HUES6 (cell line): ENCODE measurements around the gene ARHGAP40.

Experiments
- H3K27ac ChIP-seq: 2 replicates; pipeline ENCODE4 v1.7.0; 2013; ENCODE audit warnings: low read depth, mild to moderate bottlenecking, low read length, inconsistent platforms
- H3K27me3 ChIP-seq: 2 replicates; pipeline ENCODE4 v1.6.1; 2013; ENCODE audit warnings: low read length; ENCODE audit not compliant: control insufficient read depth, insufficient read depth
- H3K36me3 ChIP-seq: 2 replicates; pipeline ENCODE4 v1.6.1; 2013; ENCODE audit warnings: low read length; ENCODE audit not compliant: control insufficient read depth, insufficient read depth
- H3K4me1 ChIP-seq: 2 replicates; pipeline ENCODE4 v1.6.1; 2013; ENCODE audit warnings: low read length; ENCODE audit not compliant: control insufficient read depth, insufficient read depth
- H3K4me3 ChIP-seq: 2 replicates; pipeline ENCODE4 v1.5.1; 2013; ENCODE audit warnings: low read depth, low read length
- H3K9ac ChIP-seq: one replicate; pipeline ENCODE4 v1.6.1; 2013; ENCODE audit warnings: mild to moderate bottlenecking, low read length
- H3K9me3 ChIP-seq: 2 replicates; pipeline ENCODE4 v1.6.1; 2013; ENCODE audit warnings: low read depth, low read length; ENCODE audit not compliant: control insufficient read depth, insufficient read depth

ARHGAP40 gene

DNA sequence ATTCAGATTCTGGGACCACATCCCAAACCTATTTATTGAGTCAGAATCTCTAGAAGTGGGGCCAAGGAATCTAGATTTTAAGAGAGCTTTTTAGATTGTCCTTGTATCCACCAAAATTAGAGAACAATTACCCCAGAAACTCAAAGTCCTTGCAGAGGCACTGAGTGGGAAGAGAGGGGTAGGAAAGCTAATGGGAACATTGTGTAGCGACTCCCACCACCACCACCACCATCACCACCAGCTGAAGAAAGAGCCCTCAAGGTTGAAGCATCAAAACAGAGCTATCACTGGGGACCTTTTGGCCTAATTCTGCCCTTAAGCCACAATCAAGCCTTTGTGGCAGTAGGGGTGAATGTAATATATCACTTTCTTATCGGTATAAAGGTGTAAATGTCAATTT is 83.7 kb downstream of the ARHGAP40 start:
- Histone ChIP-seq H3K36me3 (no peaks in the 10 kb centered on the region), H3K27me3 (peaks cover 67% of the 10 kb centered on the region), H3K4me3 (no peak overlapping the region), H3K27ac (no peak overlapping the region), H3K9ac (no peak overlapping the region), H3K4me1 (no peaks in the 10 kb centered on the region), H3K9me3 (no peaks in the 10 kb centered on the region)

- Histone ChIP-seq H3K9ac (no peak overlapping the region), H3K27me3 (peaks cover 71% of the 10 kb centered on the region), H3K36me3 (no peaks in the 10 kb centered on the region), H3K9me3 (no peaks in the 10 kb centered on the region), H3K4me3 (no peak overlapping the region), H3K4me1 (no peaks in the 10 kb centered on the region), H3K27ac (no peak overlapping the region)
Observed at GRCh38 chr20:38685853-38686473, 84.4 kb downstream of the ARHGAP40 start.

GRCh38 chr20:38692436-38693411 is 91.1 kb downstream of the ARHGAP40 start:
- no peak overlapping the region for H3K9ac ChIP-seq
- no peak overlapping the region for H3K4me3 ChIP-seq
- no peaks in the 10 kb centered on the region for H3K36me3 ChIP-seq
- 0 out of 2 replicates have a peak, but pooled peaks cover 3% of the 10 kb centered on the region for H3K4me1 ChIP-seq
- H3K27ac ChIP-seq: no peak overlapping the region
- H3K27me3 ChIP-seq: peaks cover 61% of the 10 kb centered on the region
- no peaks in the 10 kb centered on the region for H3K9me3 ChIP-seq

DNA sequence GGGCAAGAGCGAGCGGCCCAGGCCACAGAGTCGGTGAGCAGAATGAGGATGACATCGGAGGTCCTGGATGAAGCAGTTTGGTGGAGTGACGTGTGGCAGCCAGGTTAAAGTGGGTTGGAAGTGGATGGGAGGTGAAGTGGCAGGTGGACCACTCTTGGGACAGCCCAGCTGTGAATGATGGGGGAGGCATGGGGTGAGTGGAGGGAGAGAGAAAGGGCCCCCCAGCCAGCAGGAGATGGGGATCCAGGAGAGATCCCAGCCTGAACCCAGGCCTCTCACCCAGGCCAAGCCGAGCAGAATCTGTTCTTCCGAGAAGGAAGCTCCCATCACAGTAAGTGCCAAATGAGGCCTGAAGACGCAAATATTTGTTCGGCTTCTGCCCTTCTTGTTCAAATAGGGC is 95.7 kb downstream of the ARHGAP40 start:
- 0 out of 2 replicates have a peak, but pooled peaks cover 3% of the 10 kb centered on the region for H3K4me1 ChIP-seq
- peaks cover 66% of the 10 kb centered on the region for H3K27me3 ChIP-seq
- no peaks in the 10 kb centered on the region for H3K36me3 ChIP-seq
- no peaks in the 10 kb centered on the region for H3K9me3 ChIP-seq
- no peak overlapping the region for H3K27ac ChIP-seq
- H3K4me3 ChIP-seq: no peak overlapping the region
- H3K9ac ChIP-seq: no peak overlapping the region

GRCh38 chr20:38698541-38698940 is 96.9 kb downstream of the ARHGAP40 start:
- Histone ChIP-seq H3K9ac (no peak overlapping the region), H3K4me3 (no peak overlapping the region), H3K9me3 (no peaks in the 10 kb centered on the region), H3K4me1 (no peaks in the 10 kb centered on the region), H3K36me3 (no peaks in the 10 kb centered on the region), H3K27me3 (peaks cover 71% of the 10 kb centered on the region), H3K27ac (no peak overlapping the region)

GRCh38 chr20:38700141-38700540 is 98.5 kb downstream of the ARHGAP40 start:
- H3K27me3 ChIP-seq: peaks cover 77% of the 10 kb centered on the region
- H3K27ac ChIP-seq: no peak overlapping the region
- no peak overlapping the region for H3K4me3 ChIP-seq
- H3K4me1 ChIP-seq: no peaks in the 10 kb centered on the region
- H3K9me3 ChIP-seq: no peaks in the 10 kb centered on the region
- no peak overlapping the region for H3K9ac ChIP-seq
- H3K36me3 ChIP-seq: no peaks in the 10 kb centered on the region
